ENCODE measurements around the gene CDH24. TPM values are rescaled to one million over a fixed set of nuclear protein-coding genes. Genes with fewer than 3 reads are reported as not detected.
A peak's percentile ranks its signal among the peaks of the same experiment; 100 is the strongest.

The CDH24 gene
- total RNA-seq, 1 experiment from 2014 or later = 14.8 TPM

- Histone ChIP-seq H3K4me2 (ENCODE audit: low read length) (no peak overlapping the region), H3K79me2 (ENCODE audit: low read length) (0 out of 2 replicates have a peak, but pooled peaks cover 5% of the 10 kb centered on the region), H3K27me3 (ENCODE audit: low read length) (no peaks in the 10 kb centered on the region), H3K4me3 (ENCODE audit: low read length) (no peak overlapping the region), H2AFZ (ENCODE audit: low read length) (no peak overlapping the region), H3K27ac (ENCODE audit: low read length) (no peak overlapping the region), H3F3A (ENCODE audit: low read length, unreplicated experiment) (peaks cover 7% of the 10 kb centered on the region), H3K9ac (ENCODE audit: low read length) (no peak overlapping the region), H3K9me3 (ENCODE audit: low read length) (no peaks in the 10 kb centered on the region), H3K36me3 (ENCODE audit: low read depth, low read length) (peaks cover 73% of the 10 kb centered on the region), H4K20me1 (ENCODE audit: low read length) (no peaks in the 10 kb centered on the region), H3K9me2 (replicated peaks; ENCODE audit: low read length) (no peaks in the 10 kb centered on the region), H3K4me1 (ENCODE audit: insufficient read depth, low read length) (peaks cover 38% of the 10 kb centered on the region)
- CTCF ChIA-PET = interaction anchor here (0.5 to 3.7 kb wide), 3 partner anchors 8 to 44 kb away, joined by 4 to 19 read pairs (median 4); no protein-coding TSS in a partner anchor
- BruUV-seq (replicated peaks) = no TSS peak
- POLR2A ChIA-PET (ENCODE audit: unreplicated experiment) = no interaction called here
- peak; percentile 62 for DNase-seq
- TF ChIP-seq CTCF (conservative IDR thresholded peaks at IDR 0.05; ENCODE audit: low read depth, low read length) (peak; percentile 83; the same call in 1 of the 2 replicates), EZH2phosphoT487 (IDR thresholded peaks at IDR 0.05; ENCODE audit: borderline replicate concordance, low read length) (no peak)
- intact Hi-C loops (cut with micrococcal nuclease) = loop anchor here (2.0 to 10.0 kb wide), 2 partner anchors 32 to 478 kb away; partner anchors contain the start of genes THTPA and ZFHX2
- ATAC-seq = no peak
Measured at GRCh38 chr14:23076785-23077408, 19.6 kb upstream of the CDH24 start.

GRCh38 chr14:23074906-23075305, 17.6 kb upstream of the CDH24 start:
- DNase-seq = no peak
- intact Hi-C loops (cut with micrococcal nuclease) = loop anchor here (10.0 kb wide), 1 partner anchor 480 kb away; the partner anchor contains the start of genes THTPA and ZFHX2
- H3K4me1 ChIP-seq (ENCODE audit: insufficient read depth, low read length) = peaks cover 46% of the 10 kb centered on the region
- H3K9ac ChIP-seq (ENCODE audit: low read length) = no peak overlapping the region
- peaks cover 53% of the 10 kb centered on the region for H3K36me3 ChIP-seq (ENCODE audit: low read depth, low read length)
- CTCF ChIA-PET = no interaction called here
- H4K20me1 ChIP-seq (ENCODE audit: low read length) = no peaks in the 10 kb centered on the region
- POLR2A ChIA-PET (ENCODE audit: unreplicated experiment) = no interaction called here
- H3K27ac ChIP-seq (ENCODE audit: low read length) = no peak overlapping the region
- peaks cover 11% of the 10 kb centered on the region for H3F3A ChIP-seq (ENCODE audit: low read length, unreplicated experiment)
- H3K4me2 ChIP-seq (ENCODE audit: low read length) = no peak overlapping the region
- no peak for ATAC-seq
- peaks cover 22% of the 10 kb centered on the region for H3K79me2 ChIP-seq (ENCODE audit: low read length)
- H3K4me3 ChIP-seq (ENCODE audit: low read length) = no peak overlapping the region
- no peaks in the 10 kb centered on the region for H3K9me3 ChIP-seq (ENCODE audit: low read length)
- no TSS peak for BruUV-seq (replicated peaks)
- no peaks in the 10 kb centered on the region for H3K27me3 ChIP-seq (ENCODE audit: low read length)
- no peaks in the 10 kb centered on the region for H3K9me2 ChIP-seq (replicated peaks; ENCODE audit: low read length)
- no peak for TF ChIP-seq CTCF (conservative IDR thresholded peaks at IDR 0.05; ENCODE audit: low read depth, low read length)
- no peak for TF ChIP-seq EZH2phosphoT487 (IDR thresholded peaks at IDR 0.05; ENCODE audit: borderline replicate concordance, low read length)
- TF ChIP-seq EZH2 (IDR thresholded peaks at IDR 0.05; ENCODE audit: low read length, unreplicated experiment) = no peak
- no peak overlapping the region for H2AFZ ChIP-seq (ENCODE audit: low read length)

Measured in PC-3 (cell line).